K562 (cell line): ENCODE measurements around the gene COPS6. TPM values are rescaled to one million over a fixed set of nuclear protein-coding genes. Genes with fewer than 3 reads are reported as not detected.

Experiments
- BRD4 ChIP-seq: fragments of 200-600 bp; sonication (generic); IDR thresholded peaks from 2 replicates; pipeline ENCODE4 v1.6.1; 2017; ENCODE audit warnings: inconsistent platforms
- HES1 ChIP-seq: fragments of 450-650 bp; IDR thresholded peaks from 2 replicates; pipeline ENCODE4 v1.6.1; 2016; ENCODE audit warnings: low read depth, mild to moderate bottlenecking, moderate library complexity
- PBX2 ChIP-seq, 2 experiments: IDR thresholded peaks in 1 of 2; conservative IDR thresholded peaks in 1 of 2; 2 replicates each; pipeline ENCODE4 v1.6.1; 2016; ENCODE audit warnings: low read depth in 2 of 2, mild to moderate bottlenecking in 1 of 2, missing compliant biosample characterization in 1 of 2, missing genetic modification characterization in 1 of 2, moderate library complexity in 1 of 2
- PRDM10 ChIP-seq: fragments of 450-650 bp; IDR thresholded peaks from 2 replicates; pipeline ENCODE4 v1.6.1; 2018; ENCODE audit not compliant: partially characterized antibody
- TEAD4 ChIP-seq, 2 experiments: sonication (generic) in 1 of 2; formaldehyde crosslinking in 1 of 2; IDR thresholded peaks; 2 replicates each; pipeline versions ENCODE4 v1.6.1 to v1.8.0; 2012 to 2022; ENCODE audit warnings: borderline replicate concordance in 1 of 2, inconsistent platforms in 1 of 2, low read length in 1 of 2, mild to moderate bottlenecking in 1 of 2, missing genetic modification reagents in 1 of 2
- ZBTB12 ChIP-seq: fragments of 250-450 bp; sonication (Bioruptor Pico); IDR thresholded peaks from 2 replicates; pipeline ENCODE4 v1.4.0; 2020
- ZNF316 ChIP-seq: fragments of 450-650 bp; IDR thresholded peaks from 2 replicates; pipeline ENCODE4 v1.6.1; 2016
- polyA plus RNA-seq, 8 experiments: library from polyadenylated mRNA; depleted of rRNA in 4 of 8; stranded (reverse) in 5 of 8; unstranded in 3 of 8; fragments of >200 nt; fragmentation: Nextera tagmentation in 2 of 8; fragmentation: Illumina TruSeq in 1 of 8; extraction: Ambion mirVana in 2 of 8; extraction: Trizol in 1 of 8; gene quantifications; 2 replicates each; pipeline versions ENCODE4 v1.2.1 to v1.2.3, GENCODE V29; 2011 to 2014; ENCODE audit warnings: inconsistent platforms in 1 of 8, missing spikeins in 1 of 8
- total RNA-seq, 7 experiments: library from RNA; depleted of rRNA in 6 of 7; stranded (reverse); fragments of >200 nt in 6 of 7; fragmentation: Illumina TruSeq in 2 of 7; extraction: Trizol in 2 of 7; gene quantifications; 2 replicates each; pipeline versions ENCODE4 v1.2.1 to v1.2.3, GENCODE V29; 2011 to 2021; ENCODE audit warnings: low replicate concordance in 1 of 7

Gene COPS6
- total and polyA plus RNA-seq, 9 of the 15 experiments (the other 6 are each of a cell fraction or from before 2014, with no cell fraction given): 63.0 to 331 (median 168) TPM

- TF ChIP-seq HES1 (no peak), PBX2 (CRISPR knock-in tag; IDR thresholded peaks at IDR 0.05; ENCODE audit: low read depth) (no peak), PBX2 (tag; conservative IDR thresholded peaks at IDR 0.05; ENCODE audit: low read depth) (no peak), TEAD4 (IDR thresholded peaks at IDR 0.05; ENCODE audit: low read length) (peak; percentile 3; the same call in 1 of the 2 replicates), TEAD4 (CRISPR knock-in tag; IDR thresholded peaks at IDR 0.05; ENCODE audit: borderline replicate concordance) (no peak), ZBTB12 (CRISPR knock-in tag) (no peak), PRDM10 (no peak), ZNF316 (no peak), BRD4 (no peak)
Measured at GRCh38 chr7:100119072-100119969, 30.6 kb downstream of the COPS6 start, which contains the start of the genes CNPY4 and TAF6 (continued).
